Globus pallidus (tissue), 1 donor: ENCODE measurements around the gene TMEM154.

Experiments used
- DNase-seq: peaks from one replicate; pipeline ENCODE4 v3.0.0-alpha.2; 2015; ENCODE audit warnings: low spot score

TMEM154 gene

GRCh38 chr4:152591396-152591795 is 88.4 kb downstream of the TMEM154 start:
- no peak for DNase-seq

GRCh38 chr4:152590179-152591031 is 89.4 kb downstream of the TMEM154 start:
- DNase-seq: no peak

- no peak for DNase-seq
These were observed 90.9 kb downstream of the TMEM154 start for GRCh38 chr4:152588869-152589268.

- DNase-seq: no peak
These were observed 92.7 kb downstream of the TMEM154 start for GRCh38 chr4:152587127-152587526.

- no peak for DNase-seq
These were observed 93.1 kb downstream of the TMEM154 start for GRCh38 chr4:152586668-152587067.

- no peak for DNase-seq
These were observed 94.8 kb downstream of the TMEM154 start for GRCh38 chr4:152585023-152585441.

- DNase-seq: no peak
These were observed 98.1 kb downstream of the TMEM154 start for GRCh38 chr4:152581536-152582160.

- no peak for DNase-seq
These were observed 99.9 kb downstream of the TMEM154 start for GRCh38 chr4:152579916-152580315.

- DNase-seq: no peak
These were observed 100.6 kb downstream of the TMEM154 start for GRCh38 chr4:152579107-152579764.

- DNase-seq: no peak
These were observed 101.1 kb downstream of the TMEM154 start for GRCh38 chr4:152578670-152579069.

- no peak for DNase-seq
These were observed 101.9 kb downstream of the TMEM154 start for GRCh38 chr4:152577708-152578396.

GRCh38 chr4:152575533-152575932 is 104.3 kb downstream of the TMEM154 start:
- DNase-seq: no peak

- DNase-seq: no peak
These were observed 105.9 kb downstream of the TMEM154 start for GRCh38 chr4:152573861-152574260.

- DNase-seq: no peak
These were observed 107.2 kb downstream of the TMEM154 start for GRCh38 chr4:152572417-152573086.

- DNase-seq: no peak
These were observed 108.0 kb downstream of the TMEM154 start for GRCh38 chr4:152571770-152572169.

- DNase-seq: no peak
These were observed 108.5 kb downstream of the TMEM154 start for GRCh38 chr4:152571296-152571695.
